GM18499 (cell line): ENCODE results near the gene TEN1.
"Not testable (repeated sequence)": the region's sequence is repeated elsewhere in the genome, so short reads cannot be mapped to it uniquely, and the experiment has no call there.

Source experiments
- ATAC-seq: cut with Tn5 transposase; IDR thresholded peaks from one replicate; pipeline ENCODE4 v1.9.1; 2021; ENCODE audit warnings: moderate number of reproducible peaks; ENCODE audit not compliant: insufficient read depth, unreplicated experiment

TEN1 gene

DNA sequence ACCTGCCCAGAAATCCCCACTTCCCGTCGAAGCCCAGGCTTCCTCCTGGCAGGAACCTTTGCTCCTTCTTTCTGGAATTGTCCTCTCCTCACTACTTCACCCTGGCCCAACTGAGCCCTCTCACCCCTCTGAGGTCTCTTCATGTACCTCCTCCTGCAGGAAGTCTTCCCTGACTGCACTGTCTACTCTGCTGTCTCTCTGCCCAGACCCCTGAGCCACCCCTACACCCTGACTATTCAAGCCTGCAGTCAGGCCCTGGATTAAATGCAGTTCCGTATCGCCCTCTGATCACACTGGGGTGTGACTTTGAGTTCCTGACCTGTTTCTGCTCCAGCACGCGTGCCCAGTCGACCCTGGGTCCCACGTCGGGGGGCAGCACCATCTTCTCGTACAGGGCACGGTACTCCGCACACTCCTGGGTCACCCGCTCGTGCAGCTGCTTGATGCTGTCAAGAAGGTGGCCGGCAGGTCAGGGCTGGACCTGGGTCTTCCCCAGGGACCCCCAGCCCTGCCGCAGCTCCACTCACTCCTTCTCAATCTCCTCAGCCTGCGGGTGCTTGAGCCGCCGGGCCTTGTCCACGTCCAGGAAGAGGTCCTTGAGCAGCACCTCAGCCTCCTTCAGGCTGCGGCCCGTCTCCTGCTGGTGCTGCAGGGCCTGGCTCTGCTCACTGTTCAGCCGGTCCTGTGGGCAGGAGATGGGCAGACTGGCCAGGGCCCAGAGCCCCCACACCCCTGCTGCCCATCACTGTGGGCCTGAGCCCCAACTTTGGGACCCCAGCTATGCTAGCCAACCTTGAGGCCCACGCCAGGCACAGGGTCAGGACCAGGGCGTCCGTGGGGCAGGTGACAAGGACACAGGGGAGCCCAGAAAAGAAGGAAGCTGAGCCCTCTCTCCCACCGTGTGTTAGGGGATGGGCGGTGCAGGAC, 44.2 kb downstream of the TEN1 start:
- no peak for ATAC-seq

DNA sequence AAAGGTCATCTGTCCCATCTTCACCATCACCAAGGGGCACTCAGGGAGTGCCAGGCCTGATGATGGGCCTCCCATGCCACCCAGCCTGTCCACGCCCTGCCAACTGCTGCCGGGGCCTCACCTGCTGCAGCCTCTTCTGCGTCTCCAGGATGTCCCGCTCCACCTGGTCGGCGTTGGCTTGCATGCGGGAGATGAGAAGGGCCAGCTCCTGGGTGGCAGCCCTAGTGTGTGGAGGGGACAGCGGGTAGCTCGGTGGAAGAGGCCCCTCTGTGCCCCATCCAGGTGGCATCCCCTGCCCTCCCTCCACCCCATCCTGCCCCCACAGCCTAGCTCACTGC, 44.8 kb downstream of the TEN1 start:
- ATAC-seq: no peak

DNA sequence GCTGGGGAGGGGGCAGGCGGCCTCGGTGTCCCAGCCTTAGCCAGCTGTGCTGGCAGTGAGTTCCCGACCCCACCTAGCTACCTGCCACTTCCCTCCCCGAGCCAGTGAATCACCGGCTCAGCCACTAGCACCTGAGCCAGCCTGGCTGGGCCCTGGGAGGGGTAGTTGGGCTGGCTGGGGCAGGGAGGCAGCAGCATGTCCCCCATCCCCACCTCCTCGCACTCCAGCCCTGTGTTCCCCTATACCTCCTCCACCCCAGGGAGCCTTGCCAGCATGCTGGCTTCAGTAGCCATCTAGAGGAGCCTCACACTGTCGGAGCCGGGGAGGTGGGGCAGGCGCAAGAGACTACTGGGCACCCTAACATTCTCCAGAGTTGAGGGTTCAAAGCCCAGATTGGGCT, 45.3 kb downstream of the TEN1 start:
- ATAC-seq: no peak

DNA sequence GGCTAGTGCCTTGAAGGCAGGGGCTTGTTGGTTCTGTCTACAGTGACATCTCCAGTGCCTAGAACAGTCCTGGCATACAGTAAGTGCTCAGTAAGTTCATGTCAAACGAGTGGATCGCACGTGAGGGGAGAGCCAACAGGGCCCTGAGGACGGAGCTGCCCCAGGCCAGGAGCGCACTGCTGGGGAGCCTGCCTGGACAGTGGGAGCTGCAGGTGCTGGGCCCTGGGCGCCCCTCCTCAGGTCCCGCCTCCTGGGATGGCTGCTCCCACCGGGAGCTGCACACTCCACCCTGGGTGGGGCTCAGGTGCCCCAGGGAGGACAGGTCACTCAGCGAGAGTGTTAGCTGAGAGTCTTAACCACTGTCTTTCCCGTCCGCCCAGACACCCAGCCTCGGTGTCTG, 46.3 kb downstream of the TEN1 start:
- ATAC-seq: no peak

DNA sequence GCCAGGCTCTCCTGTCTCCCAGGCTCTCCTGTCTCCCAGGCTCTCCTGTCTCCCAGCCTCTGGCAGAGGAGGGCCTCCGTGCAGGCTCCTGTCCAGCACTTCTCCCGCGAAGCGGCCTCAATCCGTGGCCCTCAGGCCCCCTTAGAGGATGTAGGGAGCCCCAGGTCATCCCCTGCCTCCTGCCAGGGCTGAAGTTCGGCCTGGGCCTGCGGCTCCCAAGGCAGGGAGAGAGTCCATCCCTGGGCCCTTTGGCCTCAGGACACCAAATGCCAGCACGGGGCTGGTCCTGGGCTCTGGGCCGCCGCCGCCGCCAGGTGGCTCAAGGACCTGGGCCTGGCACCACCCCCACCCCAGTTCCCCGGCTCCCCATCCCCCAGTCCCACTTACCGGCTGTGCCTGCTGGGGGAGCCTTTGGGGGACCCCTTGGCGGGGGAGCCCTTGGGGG, 47.7 kb downstream of the TEN1 start:
- ATAC-seq: no peak

DNA sequence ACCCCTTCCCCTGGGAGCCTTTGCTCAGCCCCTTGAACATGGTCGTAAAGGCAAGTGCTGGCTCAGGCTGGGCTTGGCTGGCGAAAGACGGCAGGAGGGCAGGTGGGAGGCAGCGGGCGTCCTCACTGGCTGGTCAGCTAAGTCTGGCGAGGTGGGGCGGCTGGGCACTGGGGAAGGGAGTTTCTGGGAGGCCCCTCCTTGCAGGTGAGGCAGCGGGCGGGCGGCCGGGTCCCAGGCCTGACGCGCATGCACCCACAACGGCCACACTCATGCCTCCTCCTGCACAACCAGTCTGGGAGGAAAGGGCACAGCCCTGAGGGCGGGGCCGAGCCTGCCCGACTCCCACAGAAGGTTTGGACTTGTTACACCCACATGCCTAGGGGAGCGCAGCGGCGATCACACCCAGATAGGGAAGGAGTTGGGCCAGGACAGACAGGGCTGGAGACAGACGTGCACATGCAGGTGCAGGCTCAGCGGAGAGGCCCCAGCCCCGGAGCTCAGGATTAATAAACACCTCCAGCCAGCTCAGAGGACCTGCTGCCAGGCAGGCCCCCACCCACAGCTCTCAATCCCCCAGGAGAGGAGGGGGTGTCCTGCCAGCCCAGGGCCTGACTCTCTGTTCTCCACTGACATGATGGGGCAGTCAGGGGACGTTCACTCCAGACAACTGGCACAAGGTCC, 48.3 kb downstream of the TEN1 start, which contains the start of gene EVPL:
Gene EVPL, minus strand, starts transcription at position 148 of the 681 bp plus-strand sequence. Its CDS starts 108 bp downstream, at position 40.
- ATAC-seq: no peak

DNA sequence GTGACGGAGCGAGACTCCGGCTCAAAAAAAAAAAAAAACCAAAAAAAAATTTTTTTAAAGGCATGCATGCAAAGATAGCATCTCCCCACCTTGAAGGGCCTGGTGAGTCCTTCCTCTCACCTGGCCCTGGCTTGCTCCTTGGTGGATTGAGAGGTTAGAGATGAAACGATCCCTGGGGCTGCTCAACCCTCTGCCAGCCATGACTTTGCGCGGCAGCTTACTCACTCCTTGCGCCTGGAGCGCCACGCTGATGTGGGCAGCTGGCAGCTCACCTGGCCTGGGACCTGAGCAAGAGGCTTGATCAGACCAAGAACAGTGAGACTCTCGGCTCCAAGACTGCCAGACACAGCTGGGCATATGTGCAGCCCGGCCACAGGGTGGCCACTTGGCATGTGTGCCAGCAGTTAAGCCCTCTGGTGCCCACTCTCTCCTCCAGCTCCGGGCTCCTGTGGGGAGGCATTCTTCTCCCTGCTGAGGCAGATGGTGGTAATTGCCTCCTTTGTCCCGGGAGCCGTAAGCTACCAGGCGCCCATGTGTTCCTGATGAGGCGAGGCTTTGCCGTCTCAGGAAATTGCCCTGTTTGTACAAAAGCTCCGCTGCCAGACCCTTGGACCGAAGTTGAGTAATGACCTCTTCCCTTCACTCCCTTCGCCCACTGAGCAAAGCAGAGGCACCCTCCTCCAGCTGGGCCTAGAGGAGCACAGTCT, 53.2 kb downstream of the TEN1 start:
- ATAC-seq: no peak

DNA sequence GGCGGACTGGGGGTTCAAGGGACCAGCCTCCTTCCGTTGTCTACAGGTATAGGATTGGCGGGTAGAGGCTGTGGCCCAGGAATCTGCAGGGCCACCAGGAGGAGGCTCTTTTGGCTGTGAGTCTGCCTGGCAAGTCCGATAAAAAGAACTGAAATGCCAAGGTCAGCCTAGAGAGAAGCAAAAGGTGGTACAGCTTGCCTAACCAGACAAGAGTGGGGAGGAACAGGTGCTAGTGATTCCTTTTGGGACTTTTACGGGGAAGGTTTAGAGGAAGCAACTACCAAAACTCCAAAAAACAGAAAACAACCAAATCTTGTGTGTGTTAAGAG, 53.7 kb downstream of the TEN1 start:
- no peak for ATAC-seq

DNA sequence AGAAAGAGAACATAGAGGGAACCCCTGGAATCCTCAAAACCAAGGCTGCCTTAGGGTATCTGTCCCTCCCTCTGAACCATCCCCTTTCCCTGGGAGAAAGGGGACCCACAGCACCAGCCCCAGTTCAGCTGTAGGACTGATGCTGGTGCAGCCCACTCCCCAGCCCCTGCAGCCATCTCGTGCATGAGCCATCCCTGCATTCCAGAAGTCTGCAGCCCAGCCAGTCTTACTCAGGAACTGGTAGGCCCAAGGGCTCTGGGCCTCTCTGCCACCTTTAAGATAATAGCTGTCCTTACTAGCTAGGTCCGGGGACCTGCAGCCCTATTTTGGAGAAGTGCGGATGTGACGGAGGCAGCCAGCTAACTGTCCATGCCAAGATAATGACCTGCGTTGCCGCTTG, 54.1 kb downstream of the TEN1 start:
- ATAC-seq: no peak

DNA sequence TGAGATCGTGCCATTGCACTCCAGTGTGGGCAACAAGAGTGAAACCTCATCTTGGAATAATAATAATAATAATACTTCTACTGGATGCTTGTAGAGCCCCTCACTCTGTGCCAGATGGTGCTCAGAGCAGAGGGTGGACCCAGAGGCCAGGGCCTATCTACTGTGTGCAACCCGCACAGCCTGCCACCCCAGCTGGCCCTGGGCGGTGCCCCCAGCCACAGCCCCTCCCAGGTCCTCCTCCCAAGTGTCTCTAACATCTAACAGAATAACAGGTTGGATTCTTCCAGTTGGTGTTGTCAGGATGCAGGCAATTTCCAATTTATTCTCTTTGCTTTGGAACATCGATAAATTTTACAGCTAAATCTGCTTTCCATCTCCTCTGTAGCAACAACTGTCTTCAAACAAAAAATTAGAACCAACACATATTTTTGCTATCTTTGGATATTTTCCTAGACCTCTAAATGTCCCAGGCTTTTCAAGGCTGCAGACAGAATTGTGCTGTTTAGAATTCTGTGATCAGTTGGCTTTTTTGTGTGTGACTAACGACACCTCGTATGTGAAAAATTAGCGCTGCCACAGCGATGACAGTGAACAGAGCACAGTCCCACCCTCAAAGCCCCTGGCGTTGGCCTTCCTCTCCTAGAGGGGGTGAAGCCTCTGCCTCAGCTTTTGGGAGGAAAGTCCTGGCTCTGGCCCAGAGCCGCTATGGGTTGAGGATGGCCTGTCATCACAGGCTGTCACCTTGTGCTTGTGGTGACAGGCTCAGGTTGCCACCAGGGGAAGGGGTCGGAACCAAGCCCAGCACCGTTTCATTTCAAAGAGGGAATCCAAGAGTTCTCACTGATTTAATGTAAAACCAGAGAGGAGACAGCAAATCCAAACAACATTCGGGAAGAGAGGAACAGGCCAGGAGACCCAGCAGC, 55.6 kb downstream of the TEN1 start:
- no peak for ATAC-seq

DNA sequence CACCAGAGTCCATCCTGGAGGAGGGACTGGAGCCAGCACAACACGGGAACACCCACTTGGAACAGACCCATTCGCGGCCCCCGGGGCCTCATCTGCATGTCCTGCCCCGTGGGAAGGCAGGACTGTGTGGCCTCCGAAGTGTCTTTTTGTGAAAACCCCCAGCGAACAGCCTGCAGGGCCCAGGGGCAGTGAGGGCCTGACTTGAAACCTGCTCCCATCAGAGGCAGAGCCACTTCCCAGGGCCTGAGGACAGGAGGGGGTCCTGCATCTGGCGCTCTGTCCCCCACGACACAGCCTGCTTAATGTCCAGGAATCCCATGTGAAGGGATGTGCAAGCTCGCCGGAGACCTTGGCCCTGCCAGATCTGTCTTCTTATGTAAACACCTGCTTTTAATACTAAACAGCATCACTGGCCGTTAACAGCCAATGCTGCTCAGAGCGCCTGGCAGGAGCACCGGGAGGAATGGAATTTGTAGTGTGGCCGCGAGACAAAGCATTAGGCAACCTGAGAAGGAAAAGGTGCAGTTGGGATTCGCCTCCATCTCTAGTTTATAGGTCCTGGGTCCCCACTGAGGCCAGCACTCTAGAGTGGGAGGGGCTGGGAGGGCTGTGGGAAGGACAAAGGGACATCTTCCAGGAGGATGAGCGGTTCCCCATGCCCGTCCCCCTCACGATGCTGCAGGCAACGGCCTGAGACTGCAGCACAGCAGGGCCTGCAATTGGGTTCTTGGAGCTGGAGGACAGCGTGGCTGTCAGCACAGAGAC, 57.6 kb downstream of the TEN1 start:
- no peak for ATAC-seq

DNA sequence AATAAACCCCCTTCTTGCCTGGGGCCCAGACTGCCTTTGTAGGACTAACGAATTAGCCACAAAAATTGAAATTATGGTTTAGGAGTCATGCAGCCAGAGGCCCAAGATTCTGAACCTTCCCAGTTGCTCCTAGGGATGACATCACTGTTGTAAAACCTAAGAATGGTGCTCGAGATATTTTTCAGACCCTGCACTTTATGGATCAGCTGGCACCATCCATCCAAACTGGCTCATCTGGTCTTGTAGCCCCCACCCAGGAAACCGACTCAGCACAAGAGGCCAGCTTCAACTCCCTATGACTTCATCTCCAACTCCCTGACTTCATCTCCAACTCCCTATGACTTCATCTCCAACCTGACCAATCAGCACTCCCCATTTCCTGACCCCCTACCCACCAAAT, 59.0 kb downstream of the TEN1 start:
- no peak for ATAC-seq

DNA sequence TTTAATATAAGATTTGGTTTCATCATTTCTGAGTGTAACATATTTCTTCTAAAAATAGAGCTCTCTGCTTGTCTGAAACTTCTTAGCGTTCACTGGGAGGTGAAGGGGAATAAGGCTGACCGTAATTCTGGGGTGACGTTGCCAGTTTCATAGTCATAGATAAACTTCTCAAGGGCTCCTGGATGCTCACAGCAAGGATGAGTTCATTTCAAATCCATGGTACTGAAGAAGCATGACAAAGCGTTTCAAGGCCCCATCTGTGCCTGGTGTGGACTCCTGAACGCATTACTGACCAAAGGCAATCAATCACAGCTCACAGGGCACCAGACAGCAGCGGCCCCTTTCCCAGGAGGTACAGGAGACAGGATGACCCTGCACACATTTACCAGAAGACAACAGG, 60.1 kb downstream of the TEN1 start:
- ATAC-seq: no peak

DNA sequence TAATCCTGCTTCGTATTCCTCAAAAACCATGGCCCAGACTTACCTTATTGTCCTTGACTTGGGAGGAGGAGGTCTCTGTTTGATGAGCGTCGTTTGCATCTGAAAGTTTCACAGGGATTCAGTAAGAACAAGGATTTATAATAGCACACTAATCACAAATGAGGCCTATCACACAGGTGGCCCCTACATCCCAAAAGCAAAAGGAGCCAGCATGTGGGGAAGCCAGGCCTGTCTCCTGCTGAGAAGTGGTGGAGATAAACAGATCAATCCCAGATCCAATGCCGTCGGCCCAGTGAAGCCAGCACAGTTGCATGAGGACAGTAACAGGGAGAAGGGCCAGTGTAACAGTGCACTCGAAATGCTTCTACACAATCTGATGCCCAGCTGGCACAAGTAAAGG, 61.3 kb downstream of the TEN1 start:
- ATAC-seq: no peak

DNA sequence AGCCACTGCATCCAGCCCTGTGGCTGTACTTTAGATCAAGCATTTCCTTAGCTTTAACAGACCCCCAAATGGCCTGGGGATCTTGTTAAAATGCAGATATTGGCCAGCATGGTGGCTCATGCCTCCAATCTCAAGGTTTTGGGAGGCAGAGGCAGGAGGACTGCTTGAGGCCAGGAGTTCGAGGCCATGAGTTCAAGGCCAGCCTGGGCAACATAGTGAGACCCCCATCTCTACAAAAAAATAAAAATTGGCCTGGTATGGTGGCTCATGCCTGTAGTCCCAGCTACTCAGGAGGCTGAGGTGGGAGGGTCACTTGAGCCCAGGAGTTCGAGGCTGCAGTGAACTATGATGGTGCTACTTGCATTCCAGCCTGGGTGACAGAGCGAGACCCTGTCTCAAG, 63.8 kb downstream of the TEN1 start:
- not testable (repeated sequence) for ATAC-seq

DNA sequence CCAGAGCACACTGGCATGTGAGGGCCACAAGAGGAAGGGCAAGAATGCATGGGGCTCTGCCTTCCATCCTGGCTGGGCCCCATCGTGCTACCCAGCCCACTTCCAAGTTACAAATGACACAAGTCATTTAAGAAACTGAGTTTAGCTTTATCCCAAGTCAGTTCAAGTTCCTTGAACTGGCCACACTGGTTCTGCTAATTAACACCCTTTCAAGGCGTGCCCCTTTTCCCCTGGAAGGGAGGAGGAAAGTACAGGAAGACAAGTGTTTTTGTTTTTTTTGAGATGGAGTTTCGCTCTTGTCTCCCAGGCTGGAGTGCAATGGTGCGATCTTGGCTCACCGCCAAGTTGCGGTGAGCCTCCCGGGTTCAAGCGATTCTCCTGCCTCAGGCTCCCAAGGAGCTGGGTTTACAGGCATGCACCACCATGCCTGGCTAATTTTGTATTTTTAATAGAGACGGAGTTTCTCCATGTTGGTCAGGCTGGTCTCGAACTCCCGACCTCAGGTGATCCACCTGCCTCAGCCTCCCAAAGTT, 65.5 kb downstream of the TEN1 start:
- ATAC-seq: not testable (repeated sequence)

DNA sequence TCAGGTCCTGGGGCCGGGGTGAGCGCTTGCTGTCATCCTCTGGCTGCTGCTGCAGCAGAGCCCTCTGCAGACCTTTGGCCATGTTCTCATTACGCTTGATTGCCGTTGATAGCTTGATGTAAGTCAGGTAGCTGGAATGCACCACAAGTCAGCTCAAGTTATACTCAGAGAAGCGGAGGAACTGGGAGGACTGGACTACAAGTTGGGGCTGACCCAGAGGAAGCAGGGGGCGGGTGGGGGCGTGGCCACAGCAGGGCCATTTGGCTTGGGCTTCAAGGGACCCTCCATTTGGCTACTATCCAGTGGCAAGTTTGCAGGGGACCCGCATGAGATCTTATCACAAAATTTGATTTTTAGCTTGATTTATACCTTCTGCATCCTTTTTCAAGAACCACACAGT, 67.0 kb downstream of the TEN1 start:
- ATAC-seq: no peak

DNA sequence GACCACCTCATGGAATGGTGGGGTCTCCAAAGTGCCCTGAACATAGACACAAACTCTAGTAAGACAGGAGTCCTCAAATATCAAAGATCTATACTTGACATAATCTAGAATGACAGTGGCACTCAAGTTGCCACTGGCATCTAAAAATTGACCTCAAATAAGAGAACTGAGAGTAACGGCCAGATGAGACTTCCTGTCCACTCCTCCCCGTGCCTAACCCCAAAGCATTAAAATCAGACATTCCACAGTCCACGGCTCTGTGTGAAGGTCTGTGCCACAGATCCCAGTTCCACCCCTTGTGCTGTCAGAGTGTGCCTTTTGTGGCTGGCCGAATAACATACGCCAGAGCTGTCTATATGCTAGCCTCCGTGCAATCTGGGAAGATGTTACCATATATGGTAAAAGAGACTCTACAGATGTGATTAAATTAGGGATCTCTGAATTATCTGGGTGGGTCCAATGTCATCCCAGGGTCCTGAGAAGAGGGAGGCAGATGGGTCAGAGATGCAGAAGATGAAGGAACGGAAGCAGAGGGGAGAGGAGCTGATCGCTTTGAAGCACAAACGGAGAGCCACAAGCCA, 69.1 kb downstream of the TEN1 start:
- ATAC-seq: no peak

DNA sequence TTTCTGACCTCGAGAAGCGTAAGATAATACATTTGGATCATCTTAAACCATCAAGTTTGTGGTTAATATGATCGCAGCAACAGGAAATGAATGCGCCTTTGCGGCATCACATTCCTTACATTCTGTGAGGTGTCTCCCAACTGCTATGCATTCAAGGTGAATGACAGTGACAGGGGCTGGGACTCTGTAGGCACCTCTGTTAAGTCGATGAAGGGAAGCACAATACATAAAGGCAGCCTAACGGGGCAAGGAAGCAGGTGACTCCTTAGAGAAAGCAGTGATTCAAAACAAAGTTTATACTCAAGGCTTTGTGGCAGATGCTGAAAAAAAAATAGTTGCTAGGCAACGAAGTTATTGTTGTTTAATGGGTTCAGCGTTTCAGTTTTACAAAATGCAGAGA, 69.7 kb downstream of the TEN1 start:
- ATAC-seq: no peak
